GM19468 (cell line): ENCODE data around the gene TAF4.
"Not testable (repeated sequence)": the region's sequence is repeated elsewhere in the genome, so short reads cannot be mapped to it uniquely, and the experiment has no call there.

Source experiments
- ATAC-seq: cut with Tn5 transposase; IDR thresholded peaks from one replicate; pipeline ENCODE4 v1.9.1; 2021; ENCODE audit warnings: mild to moderate bottlenecking, moderate library complexity, moderate number of reproducible peaks; ENCODE audit not compliant: unreplicated experiment; ENCODE audit errors: extremely low read depth

Gene TAF4

DNA sequence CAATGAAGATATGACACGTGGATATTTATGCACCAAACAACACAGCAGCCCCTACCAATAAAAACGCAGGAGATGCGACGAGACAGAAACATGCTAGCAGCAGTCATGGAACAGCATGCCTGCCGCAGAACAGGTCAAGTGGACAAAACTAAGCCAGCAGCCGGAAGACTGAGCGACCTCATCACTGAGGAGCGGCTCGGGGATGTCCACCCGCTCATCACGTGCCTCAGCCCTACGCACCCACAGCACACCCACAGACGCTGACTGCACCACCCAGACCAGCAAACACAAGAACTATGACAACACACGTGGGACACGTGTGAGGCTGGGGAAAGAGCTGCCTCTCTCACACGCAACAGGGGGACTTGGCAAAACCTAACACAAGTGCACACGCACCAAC is 81.7 kb downstream of the TAF4 start:
- no peak for ATAC-seq

DNA sequence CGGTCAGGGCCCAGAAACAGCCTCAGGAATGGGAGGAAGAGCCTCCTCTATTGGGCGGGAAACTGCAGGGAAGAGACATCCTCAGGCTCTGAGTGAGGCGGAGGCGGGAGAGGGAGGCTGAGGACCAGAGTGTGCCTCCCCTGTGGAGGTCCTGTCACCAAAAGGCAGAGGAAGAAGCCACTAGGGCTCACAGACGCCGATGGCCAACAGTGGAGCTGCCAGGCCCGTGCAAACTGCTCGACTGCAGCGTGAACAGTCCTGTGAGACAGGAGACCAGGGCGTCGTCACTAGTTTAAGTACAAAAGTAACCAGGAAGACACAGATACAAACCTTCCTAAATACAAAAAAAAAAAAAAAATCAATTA is 82.7 kb downstream of the TAF4 start:
- no peak for ATAC-seq

DNA sequence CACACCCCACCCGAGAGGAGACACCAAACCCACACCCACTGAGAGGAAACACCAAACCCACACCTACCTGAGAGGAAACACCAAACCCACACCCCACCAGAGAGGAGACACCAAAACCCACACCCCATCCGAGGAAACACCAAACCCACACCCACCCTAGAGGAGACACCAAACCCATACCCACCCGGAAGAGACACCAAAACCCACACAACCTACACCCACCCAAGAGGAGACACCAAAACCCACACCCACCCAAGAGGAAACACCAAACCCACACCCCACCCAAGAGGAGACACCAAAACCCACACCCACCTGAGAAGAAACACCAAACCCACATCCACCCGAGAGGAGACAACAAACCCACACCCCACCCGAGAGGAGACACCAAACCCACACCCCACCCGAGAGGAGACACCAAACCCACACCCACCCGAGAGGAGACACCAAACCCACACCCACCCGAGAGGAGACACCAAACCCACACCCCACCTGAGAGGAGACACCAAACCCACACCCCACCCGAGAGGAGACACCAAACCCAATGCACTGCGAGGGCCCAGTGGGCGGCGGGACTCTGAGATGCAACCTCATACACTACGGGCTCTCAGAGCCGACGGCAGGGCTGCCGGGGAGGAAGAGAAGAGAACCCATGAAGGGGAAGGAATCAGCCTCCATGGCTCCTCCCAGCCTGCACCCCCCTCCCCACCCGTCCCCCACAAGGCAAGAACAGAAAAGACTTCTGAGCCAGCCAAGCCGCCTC is 83.3 kb downstream of the TAF4 start:
- no peak for ATAC-seq

DNA sequence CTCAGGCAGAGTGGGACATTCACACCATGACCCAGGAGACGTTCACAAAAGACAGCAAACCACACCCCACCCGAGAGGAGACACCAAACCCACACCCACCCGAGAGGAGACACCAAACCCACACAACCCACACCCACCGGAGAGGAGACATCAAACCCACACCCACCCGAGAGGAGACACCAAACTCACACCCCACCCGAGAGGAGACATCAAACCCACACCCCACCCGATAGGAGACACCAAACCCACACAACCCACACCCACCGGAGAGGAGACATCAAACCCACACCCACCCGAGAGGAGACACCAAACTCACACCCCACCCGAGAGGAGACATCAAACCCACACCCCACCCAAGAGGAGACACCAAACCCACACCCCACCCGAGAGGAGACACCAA is 84.0 kb downstream of the TAF4 start:
- ATAC-seq: not testable (repeated sequence)

DNA sequence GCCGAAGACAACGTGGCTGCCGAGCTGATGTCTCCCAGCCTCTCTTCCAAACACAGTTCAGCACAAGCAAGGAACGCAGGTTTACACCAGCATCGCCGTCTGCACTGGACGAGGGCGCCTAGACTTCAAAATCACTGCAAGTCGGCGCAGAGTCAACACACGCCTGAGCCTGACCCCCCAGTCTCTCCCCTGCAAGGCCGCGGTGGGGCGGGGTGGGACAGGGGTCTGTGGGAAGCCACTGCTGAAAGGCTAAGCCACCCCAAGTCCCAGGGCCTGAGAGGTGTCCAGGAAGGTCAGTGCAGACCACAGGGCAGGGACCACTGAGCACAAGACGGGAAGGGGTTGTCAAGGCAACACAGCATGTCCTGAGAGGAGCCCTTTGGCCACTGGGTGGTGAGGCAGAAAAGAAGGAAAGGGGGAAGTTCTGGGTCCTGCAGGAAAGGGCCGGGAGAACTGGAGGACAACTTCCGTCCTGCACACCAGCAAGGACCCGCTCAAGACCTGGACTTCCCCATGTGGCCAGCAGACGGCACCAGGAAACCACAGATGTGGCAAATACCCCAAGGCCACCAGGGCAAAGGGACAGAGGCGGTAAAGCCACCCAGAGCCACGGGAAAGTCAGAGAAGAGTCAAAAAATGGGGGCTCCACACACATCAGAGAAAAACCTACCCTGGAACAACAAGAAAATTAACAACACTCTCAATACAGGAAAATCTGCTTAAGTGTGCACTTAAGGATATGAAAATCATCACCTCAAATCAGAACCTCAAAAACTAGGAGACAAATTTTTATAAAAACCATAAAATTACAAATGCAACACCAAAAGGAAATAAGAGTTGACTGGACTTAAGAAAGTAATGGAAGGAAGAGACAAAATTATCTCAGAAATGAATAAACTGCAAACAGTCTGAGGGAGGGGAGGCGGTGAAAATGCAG is 84.8 kb downstream of the TAF4 start:
- no peak for ATAC-seq

DNA sequence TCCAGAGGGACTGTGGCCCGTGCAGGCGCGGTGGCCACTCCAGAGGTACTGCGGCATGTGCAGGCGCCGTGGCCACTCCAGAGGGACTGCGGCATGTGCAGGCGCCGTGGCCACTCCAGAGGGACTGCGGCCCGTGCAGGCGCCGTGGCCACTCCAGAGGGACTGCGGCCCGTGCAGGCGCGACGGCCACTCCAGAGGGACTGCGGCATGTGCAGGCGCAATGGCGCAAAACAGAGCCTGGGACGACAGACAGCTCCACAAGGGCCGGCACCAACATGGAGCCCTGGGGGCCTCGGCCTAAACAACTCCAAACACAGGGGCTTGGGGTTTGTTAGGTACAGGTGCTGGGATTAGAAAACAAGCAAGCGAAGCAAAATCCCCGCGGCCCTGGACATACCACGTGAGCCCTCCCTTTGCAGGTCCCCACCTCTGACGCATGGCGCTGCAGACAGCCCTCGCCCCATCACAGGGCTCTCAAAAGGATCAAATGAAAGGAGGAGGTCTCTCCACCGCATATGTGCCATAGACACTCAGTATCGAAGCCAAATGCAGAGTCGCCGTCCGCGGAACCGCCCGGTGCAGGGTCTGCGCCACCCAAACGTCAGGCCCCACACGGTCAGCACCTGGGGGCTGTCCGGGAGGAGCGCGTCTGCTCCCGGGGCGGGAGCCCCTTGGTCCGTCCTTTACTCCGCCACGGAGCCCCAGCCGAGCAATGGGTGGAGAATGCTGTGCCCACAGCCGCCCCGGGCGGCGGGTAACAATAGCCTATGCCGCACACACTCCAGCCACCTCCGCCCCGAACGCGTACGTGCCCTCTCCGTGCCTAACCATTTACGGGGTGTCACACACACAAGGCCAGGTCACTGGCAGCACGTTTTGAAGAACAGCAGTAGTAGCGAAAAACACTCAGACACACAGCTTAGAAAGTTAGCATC is 85.7 kb downstream of the TAF4 start:
- ATAC-seq: no peak

DNA sequence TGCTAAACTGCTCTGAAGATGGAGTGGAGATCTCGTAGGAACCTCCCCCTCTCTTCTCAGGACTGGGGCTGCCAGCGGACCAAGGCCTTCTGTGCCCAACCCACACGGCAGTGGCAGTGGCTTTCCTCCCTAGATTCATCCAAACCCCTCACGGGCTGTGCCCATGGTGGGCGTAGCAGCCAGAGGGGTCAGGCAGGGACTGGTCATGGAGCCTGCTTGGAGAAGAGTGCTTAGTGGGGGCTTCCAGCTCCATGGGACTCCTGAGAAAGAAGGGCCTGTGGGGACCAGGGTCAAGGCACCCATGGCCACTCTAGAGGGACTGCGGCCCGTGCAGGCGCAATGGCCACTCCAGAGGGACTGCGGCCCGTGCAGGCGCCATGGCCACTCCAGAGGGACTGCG is 86.6 kb downstream of the TAF4 start:
- ATAC-seq: no peak

DNA sequence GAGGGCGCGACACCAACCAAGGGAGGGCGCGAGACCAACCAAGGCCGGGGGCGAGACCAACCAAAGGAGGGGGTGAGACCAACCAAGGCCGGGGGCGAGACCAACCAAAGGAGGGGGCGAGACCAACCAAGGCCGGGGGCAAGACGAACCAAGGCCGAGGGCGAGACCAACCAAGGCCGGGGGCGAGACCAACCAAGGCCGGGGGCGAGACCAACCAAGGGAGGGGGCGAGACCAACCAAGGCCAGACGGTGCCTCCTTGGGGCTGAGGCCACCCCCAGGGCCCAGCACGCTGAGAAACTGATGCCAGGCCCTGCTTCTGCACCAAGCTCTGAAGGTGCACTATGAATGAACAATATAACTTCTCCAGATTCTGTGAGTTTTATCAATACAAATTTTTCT is 87.2 kb downstream of the TAF4 start:
- no peak for ATAC-seq

DNA sequence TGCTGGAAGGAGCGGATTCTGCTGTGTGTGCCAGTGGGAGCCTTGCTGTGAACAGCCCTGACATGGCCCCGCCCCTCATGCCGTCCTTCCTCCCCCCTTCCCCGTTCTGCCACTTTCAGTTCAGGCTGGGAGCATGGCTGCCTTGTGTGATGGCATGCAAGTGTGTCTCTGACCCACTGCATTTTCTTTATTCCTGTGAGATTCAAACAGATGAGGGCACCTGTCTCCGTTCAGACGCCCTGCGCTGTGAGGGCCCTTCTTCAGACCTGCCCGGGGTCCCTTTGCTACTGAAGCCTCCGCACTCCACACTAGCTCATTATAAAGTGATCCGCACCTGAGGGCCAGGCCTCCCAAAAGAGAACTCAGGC is 88.3 kb downstream of the TAF4 start:
- ATAC-seq: no peak

DNA sequence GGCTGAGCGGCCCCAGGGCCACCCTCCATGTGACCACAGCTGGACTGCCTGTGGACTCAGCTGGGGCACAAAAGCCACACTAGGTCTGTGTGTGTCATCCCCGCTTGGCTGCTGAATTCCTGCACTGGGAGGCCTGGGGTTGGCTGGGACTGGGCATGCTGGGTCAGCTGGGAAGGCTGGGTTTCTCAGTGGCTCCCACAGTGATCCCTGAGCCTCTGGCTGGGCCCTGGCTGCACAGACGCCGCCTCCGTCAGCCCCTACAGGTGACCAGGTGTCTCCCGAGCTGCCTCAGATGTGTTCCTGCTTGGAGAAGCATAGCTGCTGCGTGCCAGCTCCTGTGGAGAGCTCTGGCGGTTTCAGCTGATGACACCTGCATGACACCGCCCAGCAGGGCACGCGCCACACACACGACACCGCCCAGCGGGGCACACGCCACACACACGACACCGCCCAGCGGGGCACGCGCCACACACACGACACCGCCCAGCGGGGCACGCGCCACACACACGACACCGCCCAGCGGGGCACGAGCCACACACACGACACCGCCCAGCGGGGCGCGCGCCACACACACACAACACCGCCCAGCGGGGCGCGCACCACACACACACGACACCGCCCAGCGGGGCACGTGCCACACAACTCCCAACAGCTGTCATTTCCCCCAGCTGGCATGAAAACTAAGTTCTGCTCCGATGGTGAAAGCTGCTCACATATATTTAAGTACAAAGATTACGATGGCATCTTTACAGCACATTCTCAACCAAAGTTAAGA is 88.8 kb downstream of the TAF4 start:
- no peak for ATAC-seq

DNA sequence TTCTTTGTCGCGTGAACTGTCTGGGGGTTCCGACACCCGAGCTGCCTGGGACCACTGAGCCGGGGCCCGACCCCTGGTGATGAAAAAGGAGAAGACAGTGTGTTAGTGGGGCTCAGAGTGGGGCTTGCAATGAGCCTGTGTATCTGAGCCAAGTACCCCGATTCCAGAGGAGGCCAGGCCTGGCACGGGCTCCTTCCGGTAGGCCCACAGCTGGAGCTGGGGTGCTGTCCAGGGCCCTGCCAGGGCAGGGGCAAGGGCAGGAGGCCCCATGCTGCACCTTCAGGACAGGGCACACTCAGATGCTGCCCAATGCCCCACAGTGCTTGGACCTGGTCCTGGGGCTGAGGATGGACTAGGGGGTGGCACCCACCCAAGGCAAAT is 89.4 kb downstream of the TAF4 start:
- ATAC-seq: no peak

DNA sequence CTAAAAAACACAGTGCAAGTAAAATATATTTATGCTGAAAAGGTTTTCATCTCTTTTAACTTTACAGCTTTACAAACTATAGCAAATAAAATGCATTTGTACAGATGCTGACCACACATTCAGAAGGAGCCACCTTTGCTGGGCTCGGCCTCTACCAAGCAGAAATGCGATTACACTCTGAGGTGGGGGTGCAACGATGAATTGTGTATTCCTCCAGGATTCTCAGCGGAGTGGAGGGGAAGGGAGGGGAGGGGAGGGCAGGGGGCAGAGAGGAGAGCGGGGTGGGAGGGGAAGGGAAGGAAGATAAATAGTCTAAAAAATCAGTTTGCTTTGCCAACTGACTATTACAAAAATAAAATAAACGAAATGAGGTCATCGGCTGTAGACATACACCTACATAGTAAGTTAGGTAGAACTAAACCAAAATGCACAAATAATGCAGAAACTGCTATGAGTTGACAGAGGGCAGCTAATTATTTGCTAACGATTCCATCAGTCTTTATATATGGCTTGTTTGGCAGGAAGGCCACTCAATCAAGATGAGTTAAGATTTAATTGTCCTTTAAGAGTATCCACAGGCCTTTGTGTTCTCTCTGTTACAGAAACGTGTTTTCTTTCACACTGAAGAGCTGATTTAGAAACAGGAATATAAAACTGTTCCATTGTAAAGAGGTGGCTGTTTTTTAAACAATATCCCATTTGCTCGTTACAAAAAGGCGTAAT is 90.1 kb downstream of the TAF4 start:
- ATAC-seq: no peak

DNA sequence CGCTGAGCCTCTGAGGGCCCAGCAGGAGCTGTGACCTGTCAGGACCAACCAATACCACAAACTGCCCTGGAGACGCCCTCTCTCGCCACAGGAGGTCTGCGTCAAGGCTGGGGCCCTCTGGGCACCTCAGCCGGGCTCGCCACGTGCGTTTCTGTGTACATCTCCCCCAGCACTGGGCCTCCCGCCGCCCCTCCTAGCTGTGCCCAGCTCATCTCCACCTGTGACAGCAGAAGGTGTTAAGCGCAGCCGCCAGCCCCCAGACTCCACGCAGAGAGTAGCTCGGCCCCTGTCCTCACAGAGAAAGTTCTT is 91.4 kb downstream of the TAF4 start:
- ATAC-seq: no peak

DNA sequence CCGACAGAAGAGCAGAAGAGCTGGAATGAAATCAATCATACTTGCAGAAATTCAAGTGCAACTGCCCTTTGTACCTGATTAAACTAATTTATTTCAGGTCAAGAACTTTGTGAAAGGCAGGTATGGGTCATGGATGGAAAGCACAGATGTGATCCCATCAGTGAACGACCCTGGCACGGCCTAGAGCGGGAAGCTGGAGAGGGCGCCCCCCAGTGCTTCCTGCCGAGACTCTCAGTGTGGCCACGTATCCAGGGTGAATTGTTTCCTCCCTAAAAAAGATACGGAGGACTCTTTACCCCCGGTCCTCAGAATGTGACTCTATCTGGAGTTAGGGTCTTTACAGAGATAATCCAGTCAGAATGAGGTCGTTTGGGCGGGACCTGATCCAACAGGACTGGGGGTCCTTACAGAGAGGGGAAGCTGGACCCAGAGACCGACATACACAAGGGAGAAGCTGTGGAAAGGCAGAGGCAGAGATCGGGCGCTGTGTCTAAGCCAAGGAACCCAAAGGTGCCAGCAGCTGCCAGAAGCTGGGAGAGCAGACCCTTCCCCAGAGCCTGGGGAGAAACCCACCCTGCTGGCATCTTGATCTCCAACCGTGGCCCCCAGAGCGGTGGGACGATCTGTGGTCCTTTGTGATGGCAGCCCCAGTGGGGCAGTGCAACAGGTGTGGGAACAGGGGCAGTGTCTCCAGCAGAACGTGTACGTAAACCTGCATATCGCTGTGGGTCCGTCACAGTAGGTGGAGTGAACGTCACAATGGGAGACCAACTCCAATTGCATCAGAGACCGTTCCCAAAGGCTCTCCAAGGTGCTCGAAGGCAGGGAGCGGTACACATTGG is 91.9 kb downstream of the TAF4 start:
- ATAC-seq: no peak

DNA sequence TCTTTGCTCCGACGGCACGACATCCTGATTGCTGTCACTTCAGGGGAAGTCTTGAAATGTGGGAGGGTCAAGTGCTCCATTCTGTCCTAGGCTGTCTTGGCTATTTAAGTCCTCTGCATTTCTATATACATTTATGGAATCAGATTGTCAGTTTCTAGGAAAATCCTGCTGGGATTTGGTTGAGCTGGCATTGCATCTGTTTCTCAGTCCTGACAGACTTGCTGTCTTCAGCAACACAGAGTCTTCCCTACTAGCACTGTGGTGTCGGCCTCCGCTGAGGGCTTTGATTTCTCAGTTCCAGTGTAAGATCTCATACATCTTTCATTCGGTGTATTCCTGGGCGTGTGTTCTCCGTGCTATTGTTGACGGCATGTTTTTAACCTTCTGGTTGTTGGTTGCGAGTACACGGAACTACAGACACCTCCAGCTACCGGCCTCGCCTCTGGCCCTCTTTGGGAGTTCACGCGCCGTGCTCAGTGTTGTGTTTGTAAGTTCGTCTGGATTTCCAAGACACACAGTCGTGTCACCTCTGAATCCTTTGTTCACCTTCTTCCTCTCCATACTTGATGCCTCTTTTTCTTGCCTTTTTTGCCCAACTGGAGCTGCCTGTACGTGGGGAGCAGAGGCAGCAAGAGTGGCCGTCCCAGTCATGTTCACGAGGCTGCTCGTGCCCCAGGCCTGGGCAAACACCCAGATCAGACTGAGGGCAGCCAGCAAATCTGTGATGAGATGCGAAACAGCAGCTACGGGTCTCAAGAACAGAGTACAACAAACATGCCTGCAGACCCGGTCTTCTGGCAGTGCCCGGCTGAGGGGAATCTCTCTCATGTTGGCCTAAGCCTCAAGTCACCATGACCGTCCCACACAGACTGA is 92.8 kb downstream of the TAF4 start:
- ATAC-seq: no peak

DNA sequence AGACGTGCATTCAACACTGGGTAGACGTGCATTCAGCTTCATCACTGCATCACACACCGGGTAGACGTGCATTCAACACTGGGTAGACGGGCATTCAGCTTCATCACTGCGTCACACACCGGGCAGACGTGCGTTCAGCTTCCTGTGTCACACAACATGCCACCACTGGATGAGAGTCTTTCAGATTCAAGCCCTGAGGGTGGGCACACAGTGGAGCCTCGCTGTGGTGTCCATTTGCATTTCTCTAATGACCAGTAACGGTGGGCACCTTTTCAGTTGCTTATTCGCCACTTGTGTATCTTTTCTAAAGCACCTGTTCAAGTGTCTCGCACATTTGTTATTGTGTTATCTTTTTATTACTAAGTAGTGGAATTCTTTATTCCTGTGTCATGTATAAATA is 94.1 kb downstream of the TAF4 start:
- not testable (repeated sequence) for ATAC-seq

DNA sequence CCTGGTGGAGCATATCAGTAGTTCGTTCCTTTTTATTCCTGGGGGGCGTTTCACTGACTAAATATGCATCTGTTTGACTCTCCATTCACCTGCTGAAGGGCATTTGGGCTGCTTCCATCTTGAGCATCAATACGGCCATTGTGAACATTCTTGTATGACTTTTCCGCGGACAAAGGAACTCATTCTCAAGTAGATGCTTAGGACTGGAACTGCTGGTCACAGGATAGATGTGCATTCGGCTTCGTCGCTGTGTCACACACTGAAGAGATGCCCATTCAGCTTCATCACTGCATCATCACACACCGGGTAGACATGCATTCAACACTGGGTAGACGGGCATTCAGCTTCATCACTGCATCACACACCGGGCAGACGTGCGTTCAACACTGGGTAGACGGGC is 95.3 kb downstream of the TAF4 start:
- ATAC-seq: no peak

DNA sequence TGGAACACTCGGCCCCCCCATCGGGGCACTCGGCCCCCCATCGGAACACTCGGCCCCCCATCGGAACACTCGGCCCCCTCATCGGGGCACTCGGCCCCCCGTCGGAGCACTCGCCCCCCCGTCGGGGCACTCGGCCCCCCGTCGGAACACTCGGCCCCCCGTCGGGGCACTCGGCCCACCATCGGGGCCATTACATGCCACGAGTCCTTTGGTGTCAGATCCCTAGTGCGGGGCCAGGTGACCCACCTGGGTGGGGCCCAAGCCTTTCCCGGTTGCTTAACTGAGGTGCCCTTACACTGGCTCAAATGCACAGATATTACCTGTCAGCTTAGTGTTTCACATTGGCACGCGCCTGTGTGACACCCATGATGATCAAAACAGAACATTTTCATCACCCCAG is 95.9 kb downstream of the TAF4 start:
- ATAC-seq: no peak
